GM21515 (cell line): ENCODE results near the gene EXT2.

ENCODE experiments used
- ATAC-seq: cut with Tn5 transposase; IDR thresholded peaks from one replicate; pipeline ENCODE4 v1.9.1; 2021; ENCODE audit not compliant: unreplicated experiment

EXT2 gene

DNA sequence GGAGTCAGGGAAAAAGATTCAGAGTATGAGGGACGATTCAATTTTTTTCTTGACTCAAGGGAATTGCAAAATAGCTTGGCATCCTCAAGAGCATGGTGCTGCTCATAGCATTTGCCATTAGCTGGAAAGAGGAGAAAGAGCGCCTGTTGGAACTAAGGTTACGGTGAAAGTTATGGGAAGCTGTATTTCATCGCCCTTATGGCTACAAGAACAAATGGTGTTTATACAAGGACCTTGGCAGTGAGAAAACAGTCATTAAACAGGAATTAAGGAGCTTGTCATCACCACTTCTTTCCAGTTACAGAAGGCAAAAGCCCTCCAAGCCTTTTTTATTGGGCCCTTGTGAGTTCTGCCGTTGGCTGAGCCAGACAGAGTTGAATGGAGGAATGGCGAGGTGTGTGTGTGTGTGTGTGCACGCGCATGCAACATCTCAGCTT, 140.3 kb downstream of the EXT2 start:
- ATAC-seq: no peak

DNA sequence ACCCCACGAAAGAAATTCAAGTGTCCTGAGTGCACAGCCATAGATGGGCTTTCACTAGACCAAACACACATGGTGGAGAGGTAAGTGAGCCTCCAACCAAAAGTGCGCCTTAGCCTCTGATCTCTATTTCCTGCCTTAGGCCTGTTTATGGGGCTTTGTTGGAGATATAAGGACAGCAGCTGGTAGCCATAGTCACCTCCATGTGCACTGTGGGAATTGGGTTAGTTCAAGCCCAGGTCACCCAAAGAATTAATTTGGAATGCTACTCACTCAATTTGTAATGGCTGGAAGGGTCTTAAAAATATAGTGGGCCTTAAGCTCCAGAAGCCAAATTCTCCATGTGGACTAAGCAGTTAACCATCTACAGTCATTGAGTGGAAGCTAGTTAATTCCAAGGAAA, 140.8 kb downstream of the EXT2 start:
- no peak for ATAC-seq

DNA sequence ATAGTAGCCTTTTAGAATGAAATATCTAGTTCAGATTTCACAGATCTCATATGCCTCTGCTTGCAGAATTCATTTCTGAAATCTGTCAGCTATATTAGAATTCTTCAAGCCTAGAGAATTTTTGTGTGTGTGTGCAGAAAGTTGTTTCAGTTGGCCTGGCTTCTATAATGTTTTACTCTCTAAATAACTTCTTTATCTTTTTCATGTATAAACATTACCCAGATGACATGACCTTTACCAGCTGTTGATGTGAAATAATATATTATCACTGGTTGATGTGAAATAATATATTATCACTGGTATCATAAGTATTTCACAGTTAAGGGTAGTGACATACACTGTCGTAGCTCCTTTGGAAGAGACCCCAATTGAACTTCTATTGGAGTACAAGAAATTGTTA, 141.7 kb downstream of the EXT2 start:
- no peak for ATAC-seq

DNA sequence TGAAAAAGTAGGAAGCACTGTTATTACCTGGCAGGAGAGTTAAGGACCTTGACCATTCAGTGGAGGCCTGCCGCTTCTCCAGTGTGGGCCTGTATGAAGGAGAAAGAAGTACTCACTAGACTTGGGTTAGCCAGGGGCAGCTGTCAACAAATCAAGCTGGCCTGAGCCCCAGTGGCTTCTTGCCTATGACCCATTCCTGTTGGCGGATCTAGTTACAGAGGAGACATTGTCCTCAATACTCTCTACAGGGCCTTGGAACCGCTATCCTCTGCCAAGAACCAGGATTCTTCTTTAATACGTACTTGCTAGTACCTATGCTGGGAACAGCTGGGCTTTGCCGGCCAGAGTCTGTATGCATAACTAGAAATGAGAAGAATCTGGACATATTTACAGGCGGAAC, 146.4 kb downstream of the EXT2 start:
- no peak for ATAC-seq

DNA sequence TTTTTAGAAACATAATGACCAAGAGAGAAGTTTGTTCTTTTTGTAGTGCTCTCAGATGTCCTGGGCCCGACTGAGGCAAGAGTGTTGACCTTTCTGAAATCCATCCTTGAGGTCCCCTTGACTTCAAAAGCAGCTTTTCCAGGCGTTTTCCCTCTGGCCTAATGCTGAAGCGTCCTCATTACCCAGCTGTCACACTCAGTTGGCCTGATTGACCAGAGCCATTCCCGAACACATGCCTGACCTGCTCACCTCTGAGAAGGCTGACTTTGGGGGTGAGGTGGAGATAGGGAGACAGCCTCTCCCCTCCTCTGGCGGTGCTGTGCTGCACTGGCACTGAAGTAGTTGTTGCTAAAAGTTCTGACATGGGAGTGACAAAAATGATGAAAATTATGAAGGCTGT, 147.6 kb downstream of the EXT2 start:
- ATAC-seq: no peak

DNA sequence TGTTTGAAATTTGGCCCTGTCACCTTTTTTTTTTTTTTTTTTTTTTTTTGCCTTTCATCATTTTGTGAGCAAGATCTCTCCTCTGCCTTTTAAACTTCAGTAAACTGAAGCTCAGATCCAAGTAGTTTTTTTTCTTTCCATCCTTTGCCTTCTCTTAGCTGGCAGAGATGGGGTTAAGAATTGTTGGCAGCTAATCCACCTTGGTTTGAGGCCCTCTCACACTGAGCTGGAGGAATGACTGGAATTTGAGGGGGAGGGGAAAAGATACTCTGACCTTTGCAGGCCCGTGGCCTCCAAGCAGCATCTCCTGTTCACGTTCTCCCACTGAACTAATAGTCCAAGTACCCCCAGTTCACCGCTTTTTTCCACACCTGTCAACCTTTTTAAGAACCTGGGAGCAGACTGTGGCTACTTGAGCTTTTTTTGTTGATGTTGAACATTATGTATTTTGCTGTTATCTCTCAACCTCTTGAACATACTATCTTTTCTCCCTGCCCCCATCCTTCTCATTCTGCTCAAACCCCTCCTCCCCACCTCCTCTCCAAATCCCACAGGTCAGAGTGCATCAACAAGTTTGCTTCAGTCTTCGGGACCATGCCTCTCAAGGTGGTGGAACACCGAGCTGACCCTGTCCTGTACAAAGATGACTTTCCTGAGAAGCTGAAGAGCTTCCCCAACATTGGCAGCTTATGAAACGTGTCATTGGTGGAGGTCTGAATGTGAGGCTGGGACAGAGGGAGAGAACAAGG, 148.3 kb downstream of the EXT2 start:
- no peak for ATAC-seq

DNA sequence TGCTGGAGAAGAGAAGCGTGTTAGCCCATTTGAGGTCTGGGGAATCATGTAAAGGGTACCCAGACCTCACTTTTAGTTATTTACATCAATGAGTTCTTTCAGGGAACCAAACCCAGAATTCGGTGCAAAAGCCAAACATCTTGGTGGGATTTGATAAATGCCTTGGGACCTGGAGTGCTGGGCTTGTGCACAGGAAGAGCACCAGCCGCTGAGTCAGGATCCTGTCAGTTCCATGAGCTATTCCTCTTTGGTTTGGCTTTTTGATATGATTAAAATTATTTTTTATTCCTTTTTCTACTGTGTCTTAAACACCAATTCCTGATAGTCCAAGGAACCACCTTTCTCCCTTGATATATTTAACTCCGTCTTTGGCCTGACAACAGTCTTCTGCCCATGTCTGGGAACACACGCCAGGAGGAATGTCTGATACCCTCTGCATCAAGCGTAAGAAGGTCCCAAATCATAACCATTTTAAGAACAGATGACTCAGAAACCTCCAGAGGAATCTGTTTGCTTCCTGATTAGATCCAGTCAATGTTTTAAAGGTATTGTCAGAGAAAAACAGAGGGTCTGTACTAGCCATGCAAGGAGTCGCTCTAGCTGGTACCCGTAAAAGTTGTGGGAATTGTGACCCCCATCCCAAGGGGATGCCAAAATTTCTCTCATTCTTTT, 149.3 kb downstream of the EXT2 start:
- no peak for ATAC-seq

DNA sequence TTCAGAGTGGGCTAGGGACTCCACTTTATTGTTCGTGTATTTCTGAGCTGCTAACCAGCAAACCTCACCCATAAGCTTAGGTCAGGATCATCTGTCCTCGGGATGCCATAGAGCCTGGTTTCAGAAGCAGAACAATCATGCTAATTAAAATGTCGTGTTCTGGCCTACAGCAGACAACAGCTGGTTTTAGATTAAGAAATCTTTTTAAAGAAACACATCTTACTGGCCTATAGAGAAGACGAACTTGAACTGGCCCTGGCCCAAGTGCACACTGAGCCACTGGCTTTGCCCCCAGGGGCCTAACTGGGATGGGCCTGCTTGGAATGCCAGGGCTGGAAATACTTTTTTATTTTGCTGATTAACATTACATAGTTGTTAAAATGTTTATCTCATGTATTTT, 151.2 kb downstream of the EXT2 start:
- ATAC-seq: no peak

DNA sequence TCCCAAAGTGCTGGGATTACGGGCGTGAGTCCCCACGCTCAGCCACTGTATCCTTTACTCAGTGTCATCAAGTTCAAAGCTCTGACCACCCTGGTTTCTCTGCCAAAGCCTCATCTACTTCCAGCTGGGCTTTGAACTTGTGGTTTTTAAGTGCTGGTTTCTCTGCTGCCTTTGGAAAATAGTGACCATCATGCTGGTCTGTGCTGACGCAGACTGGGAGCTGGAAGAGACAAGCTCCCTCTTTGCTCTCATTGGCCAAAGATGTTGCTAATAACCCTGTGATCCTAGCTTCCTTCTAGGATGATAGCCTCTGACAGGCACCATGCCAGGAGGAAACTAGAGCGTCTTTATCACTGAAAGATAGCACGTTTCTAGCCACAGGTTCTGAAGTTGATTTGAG, 152.0 kb downstream of the EXT2 start:
- ATAC-seq: no peak

DNA sequence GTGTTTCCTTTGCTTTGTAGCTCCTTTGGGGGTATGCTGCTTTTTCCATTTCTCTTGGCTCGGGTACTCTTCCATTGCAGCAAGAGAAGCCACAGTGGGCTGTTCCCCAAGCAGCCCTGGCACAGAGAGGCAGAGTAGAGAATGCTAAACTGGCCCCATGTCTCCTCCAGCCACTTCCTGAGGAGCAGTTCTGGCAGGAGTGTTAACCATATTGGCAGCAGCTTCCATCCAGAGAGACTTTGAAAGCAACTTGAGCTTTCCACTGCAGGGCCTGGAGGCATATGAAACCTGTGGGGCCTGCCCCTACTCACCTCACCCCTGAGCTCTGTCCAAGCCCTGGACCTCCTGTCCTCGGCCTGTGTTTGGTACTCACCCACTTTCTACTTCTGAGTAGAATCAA, 152.6 kb downstream of the EXT2 start:
- no peak for ATAC-seq

DNA sequence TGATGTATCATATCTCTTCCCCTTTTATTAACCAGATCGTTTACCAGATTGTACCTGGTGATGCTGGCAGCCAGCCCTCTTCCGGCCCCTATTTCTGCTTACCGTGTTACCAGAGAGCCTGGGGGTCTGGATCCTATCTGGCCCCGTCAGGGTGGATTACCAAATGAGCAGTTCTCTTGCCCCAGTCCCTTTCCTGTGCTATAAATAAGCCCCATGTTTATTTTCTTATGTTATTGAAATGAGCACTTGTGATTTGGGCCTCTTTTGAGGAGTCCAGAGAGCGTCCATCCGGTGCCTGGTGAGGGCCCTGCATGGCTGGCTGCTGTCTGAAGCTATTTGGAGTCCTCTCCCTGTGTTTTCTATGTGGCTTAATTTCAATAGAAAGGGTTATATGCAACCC, 154.9 kb downstream of the EXT2 start:
- ATAC-seq: no peak

DNA sequence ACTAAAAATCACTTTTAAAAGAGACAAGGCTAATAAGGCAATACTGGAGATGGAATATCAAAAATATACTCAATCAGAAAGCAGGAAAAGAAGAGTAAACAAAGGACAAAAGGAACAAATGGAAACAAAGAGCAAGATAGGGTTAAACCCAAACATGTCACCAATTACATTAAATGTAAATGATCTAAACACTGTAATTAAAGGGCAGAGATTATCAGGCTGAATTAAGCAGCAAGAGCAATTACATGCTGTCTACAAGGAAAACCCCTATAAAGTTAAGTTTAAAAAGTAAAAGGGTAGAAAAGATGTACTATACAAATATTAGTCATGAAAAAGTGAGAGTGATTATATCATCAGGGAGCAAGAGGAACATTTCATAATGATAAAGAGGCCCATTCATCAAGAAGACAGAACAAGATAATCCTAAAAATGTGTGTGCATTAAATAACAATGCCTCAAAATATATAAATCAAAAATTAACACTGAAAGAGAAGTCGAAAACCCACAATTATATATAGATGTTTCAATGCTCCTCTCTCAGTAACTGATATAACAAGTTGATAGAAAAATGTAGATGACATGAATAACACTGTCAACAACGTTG, 157.6 kb downstream of the EXT2 start:
- no peak for ATAC-seq

DNA sequence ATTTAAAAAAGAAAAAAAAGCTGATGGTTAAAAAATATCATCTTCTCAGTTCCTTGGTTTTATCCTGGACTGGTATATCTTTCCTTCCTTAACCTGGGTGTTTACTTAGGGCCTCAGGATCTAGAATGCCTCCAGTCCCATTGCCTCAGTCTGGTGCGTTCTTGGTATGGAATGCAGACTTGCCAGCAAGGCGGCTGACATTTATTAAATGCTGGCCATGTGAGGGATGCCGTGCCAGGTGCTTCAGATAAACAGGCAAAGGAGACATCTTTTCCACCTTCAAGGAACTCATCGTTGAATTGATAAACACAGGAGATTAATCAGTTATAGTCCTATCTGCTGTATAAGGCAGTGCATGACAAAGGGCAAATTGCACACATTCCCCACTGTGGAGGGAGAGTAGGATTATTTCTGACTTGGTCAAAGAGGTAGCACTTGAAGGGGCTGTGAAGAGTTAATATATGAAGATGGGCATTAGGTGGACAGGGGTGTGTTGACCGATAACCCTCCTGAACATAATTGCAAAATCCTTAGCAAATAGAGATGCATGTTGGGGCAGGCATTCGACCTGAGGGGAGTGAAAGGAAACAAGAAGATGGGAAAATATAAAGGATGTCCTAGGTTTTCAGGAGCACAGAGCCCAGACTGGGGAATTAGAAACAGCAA, 160.1 kb downstream of the EXT2 start:
- ATAC-seq: no peak

DNA sequence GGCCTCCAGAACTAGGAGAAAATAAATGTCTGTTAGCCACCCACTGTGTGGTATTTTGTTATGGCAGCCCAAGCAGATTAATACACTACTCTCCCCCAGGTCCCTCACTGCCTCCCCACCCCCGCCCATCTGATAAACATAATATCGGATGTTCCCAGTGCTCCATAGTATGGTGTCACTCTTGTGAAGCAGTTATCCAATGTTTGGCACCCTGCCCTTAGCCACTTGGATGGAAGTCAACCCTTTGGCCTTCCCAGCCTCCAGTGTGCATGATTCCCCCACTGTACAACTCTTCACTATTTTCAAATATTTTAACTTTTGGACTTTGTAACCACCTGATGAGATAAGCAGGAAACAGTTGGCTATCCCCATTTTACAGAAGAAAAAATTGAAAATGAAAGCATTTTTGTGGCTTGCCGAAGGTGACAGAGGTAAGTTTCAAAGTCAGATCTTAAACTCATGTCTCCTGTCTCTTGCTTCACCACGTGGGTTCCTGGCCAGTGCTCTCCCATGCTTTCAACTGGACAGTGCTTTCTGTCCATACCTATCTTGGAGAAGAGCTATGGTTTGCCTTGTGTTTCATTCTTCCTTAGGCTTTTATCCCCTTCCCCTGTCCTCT, 161.3 kb downstream of the EXT2 start:
- ATAC-seq: no peak

DNA sequence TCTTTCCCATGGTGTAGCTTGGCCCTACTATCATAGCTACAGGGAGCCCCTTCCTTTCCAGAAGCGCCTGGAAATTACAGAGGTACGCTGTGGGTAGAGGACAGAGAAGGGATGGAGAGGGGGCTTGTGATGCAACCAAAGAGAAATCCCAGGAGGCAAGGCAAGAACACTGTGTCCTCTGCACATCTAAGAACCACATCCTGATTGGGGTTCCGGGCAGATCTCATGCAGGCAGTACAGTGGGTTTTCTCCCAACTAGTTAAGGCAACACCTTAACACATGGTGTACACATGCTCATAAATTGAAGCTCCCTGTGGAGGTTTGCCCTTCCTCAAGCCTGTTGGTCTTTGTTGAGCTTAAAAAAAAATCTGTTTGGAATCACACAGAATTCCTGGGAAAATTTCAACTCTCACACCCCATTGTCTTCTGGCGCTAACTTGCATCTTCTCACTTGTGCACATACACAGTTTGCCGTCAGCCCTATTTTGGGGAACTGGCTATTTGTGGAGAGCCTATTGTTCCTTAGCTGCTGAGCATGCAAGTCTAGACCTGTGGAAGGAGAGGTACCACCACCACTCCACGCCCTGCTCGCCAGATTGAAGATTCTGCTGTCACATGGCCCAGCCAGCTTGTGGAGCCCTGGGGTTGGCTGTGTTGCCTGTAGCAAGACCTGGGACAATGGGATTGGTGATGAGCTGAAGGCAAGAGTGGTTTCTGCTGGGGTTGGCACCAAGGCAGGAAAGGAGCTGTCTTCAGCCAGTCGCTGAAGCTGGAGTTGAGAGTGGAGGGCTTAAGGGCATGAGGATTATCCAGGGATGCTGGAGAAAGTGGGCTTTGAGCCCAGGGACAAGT, 162.1 kb downstream of the EXT2 start:
- ATAC-seq: no peak

DNA sequence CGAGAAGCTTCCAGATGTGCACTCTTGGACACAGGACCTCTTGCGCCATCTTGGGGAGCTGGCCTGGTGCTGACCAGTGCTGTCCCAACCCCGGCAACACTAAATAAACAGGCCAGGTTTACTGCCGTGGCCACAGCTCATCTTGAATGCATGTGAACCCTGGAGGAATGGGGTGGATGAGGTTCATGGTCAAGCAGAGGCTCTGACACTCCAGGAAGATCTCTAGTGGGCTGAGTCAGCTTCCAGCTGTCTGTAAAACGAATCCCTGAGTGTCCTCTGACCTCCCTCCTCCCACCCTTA, 162.7 kb downstream of the EXT2 start:
- no peak for ATAC-seq

DNA sequence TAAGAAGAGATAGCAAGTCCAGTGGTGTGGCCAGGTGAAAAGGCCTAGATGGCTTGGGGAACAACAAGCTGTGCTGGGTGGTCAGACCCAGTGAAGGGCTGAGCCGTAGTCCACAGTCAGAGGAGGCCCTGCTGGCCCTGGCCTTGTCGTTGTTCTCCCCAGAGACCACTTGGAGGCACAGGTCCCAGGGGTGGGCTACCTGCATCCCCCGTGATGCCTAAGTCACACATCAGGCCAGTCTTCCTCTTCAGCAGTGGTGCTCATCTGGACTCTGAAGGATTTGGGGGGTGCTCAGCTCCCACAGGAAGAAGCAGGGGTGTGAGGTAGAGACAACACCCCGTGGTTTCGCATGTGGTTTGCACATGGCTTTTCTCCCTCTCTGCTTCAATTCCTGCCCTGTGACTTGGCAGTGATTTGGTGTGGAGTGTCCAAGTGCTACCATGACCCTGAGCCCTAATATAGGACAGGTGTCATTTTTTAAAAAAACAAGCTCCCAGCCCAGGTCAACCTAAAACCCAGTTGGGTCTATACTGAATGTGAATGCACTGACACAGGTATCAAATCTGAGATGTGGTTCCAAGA, 163.5 kb downstream of the EXT2 start:
- no peak for ATAC-seq

DNA sequence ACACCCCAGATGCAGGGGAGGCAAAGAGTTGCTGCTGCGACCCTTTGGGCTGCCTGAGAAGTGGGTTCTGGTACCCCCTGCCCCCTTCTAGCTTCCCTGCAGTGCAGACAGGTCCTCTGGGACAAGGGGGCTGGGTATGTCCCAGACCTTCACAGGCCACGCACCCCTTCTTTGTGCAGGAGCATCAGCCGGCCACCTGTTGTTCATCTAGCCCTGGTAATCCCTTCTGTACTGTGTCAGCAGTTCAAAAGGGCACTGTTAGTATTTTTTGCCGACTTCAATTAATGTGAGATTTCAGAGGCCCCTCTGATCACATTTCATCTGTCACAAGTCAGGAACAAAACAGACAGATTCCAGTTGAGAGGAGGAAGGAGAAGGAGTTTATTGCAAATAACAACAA, 164.6 kb downstream of the EXT2 start:
- no peak for ATAC-seq

DNA sequence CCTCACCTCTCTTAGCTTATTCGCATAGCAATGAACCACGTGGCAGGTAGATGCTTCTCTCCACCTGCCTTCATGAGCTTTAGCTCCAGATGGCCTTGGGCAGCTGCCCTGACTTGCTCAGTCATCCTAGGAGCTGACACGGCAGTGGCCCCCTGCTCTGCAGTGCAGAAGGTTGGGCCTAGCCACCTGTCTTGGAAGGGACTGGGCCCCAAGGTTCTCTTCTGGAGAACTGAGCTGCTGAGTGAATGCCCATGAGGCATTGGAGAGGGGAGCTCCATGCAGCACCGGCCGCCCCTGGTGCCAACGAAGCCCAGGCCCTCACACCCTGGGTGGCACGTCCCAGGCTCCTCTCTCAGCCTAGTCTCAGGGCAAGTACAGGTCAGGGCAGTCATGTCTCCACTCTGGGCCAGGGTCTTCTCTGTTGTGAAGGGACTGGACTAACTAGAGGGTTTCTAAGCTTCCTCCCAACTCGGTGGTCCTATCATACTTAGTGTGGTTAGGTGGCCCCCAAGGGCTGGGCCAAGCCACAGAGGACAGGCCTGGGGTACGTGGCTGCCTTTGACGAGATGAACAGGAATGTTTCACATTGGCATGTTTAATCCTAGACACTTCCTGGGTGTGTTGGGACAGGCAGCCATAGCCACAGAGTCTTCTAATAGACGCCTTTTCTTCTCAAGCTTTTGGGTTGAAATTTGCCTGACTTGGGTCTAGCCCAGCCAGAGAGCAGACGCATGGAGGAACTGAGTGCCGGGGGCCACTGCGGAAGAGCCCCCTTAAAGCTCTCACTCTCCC, 166.5 kb downstream of the EXT2 start:
- no peak for ATAC-seq
